Measurements from ENCODE around the gene TOM1. TPM values are rescaled to one million over a fixed set of nuclear protein-coding genes. Genes with fewer than 3 reads are reported as not detected.
A peak's percentile ranks its signal among the peaks of the same experiment; 100 is the strongest.

TOM1 gene
- total RNA-seq, 2 experiments from 2014 or later, result 211 to 219 TPM

DNA sequence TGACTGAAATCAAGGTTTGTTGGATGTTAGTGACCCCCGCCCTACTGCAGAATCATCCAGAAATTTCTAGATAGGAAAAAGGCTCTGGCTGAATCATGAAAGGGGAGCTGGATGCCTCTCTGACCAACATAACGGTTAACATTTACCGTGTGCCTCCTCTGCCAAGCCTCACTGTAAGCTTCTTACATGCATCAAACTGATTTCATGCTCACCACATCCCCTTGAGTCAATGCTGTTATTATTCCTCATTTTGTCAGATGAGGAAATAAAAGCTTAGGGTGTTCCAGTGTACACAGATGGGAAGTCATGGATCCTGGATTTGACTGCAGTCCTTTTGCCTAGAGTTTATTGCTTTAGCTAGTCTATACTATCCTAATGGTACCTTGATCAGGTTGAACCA, 75.3 kb downstream of the TOM1 start:
- no peak overlapping the region for H3K27ac ChIP-seq (ENCODE audit: low read depth in 1 of 2, low read length in 2 of 2)
- H3K4me3 ChIP-seq (ENCODE audit: low read length), result no peak overlapping the region
- no peaks in the 10 kb centered on the region for H3K36me3 ChIP-seq (ENCODE audit: insufficient read depth, low read length)
- H3K9me3 ChIP-seq (ENCODE audit: control insufficient read depth in 1 of 2, insufficient read depth in 1 of 2, low read length in 2 of 2), result no peaks in the 10 kb centered on the region
- H3K4me3 Mint-ChIP-seq, result no peak overlapping the region
- H3K27me3 ChIP-seq (ENCODE audit: control insufficient read depth in 1 of 2, insufficient read depth in 2 of 2, low read length in 2 of 2), result peaks cover 0 to 2% of the 10 kb centered on the region in 2 experiments
- peaks cover 4% of the 10 kb centered on the region for H3K36me3 Mint-ChIP-seq (ENCODE audit: low read depth)
- ChIA-PET POLR2A (no interaction called here), CTCF (no interaction called here)
- H3K27me3 Mint-ChIP-seq, result peaks cover 16% of the 10 kb centered on the region
- H3K4me1 ChIP-seq (ENCODE audit: insufficient read depth, low read length), result peaks cover 21% of the 10 kb centered on the region
- H3K4me1 Mint-ChIP-seq (ENCODE audit: low read depth), result peaks cover 18% of the 10 kb centered on the region
- intact Hi-C loops (cut with DNase I, micrococcal nuclease), result no loop called here
- ATAC-seq (ENCODE audit: poor library complexity) (no peak), DNase-seq (peak in 1 of 14 experiments; percentile 26)
- no peaks in the 10 kb centered on the region for H3K9me3 Mint-ChIP-seq
- H3K27ac Mint-ChIP-seq, result no peak overlapping the region
- TF ChIP-seq, protein P1, sequence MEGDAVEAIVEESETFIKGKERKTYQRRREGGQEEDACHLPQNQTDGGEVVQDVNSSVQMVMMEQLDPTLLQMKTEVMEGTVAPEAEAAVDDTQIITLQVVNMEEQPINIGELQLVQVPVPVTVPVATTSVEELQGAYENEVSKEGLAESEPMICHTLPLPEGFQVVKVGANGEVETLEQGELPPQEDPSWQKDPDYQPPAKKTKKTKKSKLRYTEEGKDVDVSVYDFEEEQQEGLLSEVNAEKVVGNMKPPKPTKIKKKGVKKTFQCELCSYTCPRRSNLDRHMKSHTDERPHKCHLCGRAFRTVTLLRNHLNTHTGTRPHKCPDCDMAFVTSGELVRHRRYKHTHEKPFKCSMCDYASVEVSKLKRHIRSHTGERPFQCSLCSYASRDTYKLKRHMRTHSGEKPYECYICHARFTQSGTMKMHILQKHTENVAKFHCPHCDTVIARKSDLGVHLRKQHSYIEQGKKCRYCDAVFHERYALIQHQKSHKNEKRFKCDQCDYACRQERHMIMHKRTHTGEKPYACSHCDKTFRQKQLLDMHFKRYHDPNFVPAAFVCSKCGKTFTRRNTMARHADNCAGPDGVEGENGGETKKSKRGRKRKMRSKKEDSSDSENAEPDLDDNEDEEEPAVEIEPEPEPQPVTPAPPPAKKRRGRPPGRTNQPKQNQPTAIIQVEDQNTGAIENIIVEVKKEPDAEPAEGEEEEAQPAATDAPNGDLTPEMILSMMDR (IDR thresholded peaks at IDR 0.05), result no peak

- peaks cover 0 to 7% of the 10 kb centered on the region in 2 experiments for H3K27me3 ChIP-seq (ENCODE audit: control insufficient read depth in 1 of 2, insufficient read depth in 2 of 2, low read length in 2 of 2)
- Mint-ChIP-seq H3K27ac (no peak overlapping the region), H3K4me1 (ENCODE audit: low read depth) (peaks cover 18% of the 10 kb centered on the region), H3K9me3 (no peaks in the 10 kb centered on the region), H3K4me3 (no peak overlapping the region), H3K27me3 (peaks cover 12% of the 10 kb centered on the region), H3K36me3 (ENCODE audit: low read depth) (peaks cover 4% of the 10 kb centered on the region)
- CTCF ChIA-PET, result interaction anchor here (1.5 kb wide), 1 partner anchor 46 kb away, joined by 3 read pairs; no protein-coding TSS in a partner anchor
- TF ChIP-seq, protein P1 (IDR thresholded peaks at IDR 0.05), result no peak
- no peak overlapping the region for H3K27ac ChIP-seq (ENCODE audit: low read depth in 1 of 2, low read length in 2 of 2)
- H3K4me1 ChIP-seq (ENCODE audit: insufficient read depth, low read length), result peaks cover 22% of the 10 kb centered on the region
- ATAC-seq (ENCODE audit: poor library complexity) (no peak), DNase-seq (no peak)
- H3K9me3 ChIP-seq (ENCODE audit: control insufficient read depth in 1 of 2, insufficient read depth in 1 of 2, low read length in 2 of 2), result no peaks in the 10 kb centered on the region
- POLR2A ChIA-PET, result no interaction called here
- H3K36me3 ChIP-seq (ENCODE audit: insufficient read depth, low read length), result no peaks in the 10 kb centered on the region
- H3K4me3 ChIP-seq (ENCODE audit: low read length), result no peak overlapping the region
- intact Hi-C loops (cut with DNase I, micrococcal nuclease), result no loop called here
Observed at GRCh38 chr22:35375526-35375925, 75.8 kb downstream of the TOM1 start.

- H3K4me3 ChIP-seq (ENCODE audit: low read length), result no peak overlapping the region
- no peak overlapping the region for H3K27ac ChIP-seq (ENCODE audit: low read depth in 1 of 2, low read length in 2 of 2)
- intact Hi-C loops (cut with DNase I, micrococcal nuclease), result no loop called here
Observed at GRCh38 chr22:35376728-35377472, 77.2 kb downstream of the TOM1 start.

More at GRCh38 chr22:35376728-35377472, 77.2 kb downstream of the TOM1 start:
- Histone ChIP-seq H3K9me3 (ENCODE audit: control insufficient read depth in 1 of 2, insufficient read depth in 1 of 2, low read length in 2 of 2) (no peaks in the 10 kb centered on the region), H3K27me3 (ENCODE audit: control insufficient read depth in 1 of 2, insufficient read depth in 2 of 2, low read length in 2 of 2) (peaks cover 8 to 16% of the 10 kb centered on the region in 2 experiments), H3K36me3 (ENCODE audit: insufficient read depth, low read length) (no peaks in the 10 kb centered on the region), H3K4me1 (ENCODE audit: insufficient read depth, low read length) (peaks cover 29% of the 10 kb centered on the region)
- Mint-ChIP-seq H3K27me3 (peaks cover 10% of the 10 kb centered on the region), H3K9me3 (no peaks in the 10 kb centered on the region), H3K4me1 (ENCODE audit: low read depth) (peaks cover 12% of the 10 kb centered on the region), H3K4me3 (no peak overlapping the region), H3K36me3 (ENCODE audit: low read depth) (peaks cover 2% of the 10 kb centered on the region), H3K27ac (no peak overlapping the region)
- TF ChIP-seq, protein P1 (IDR thresholded peaks at IDR 0.05), result no peak
- POLR2A ChIA-PET, result no interaction called here
- CTCF ChIA-PET, result interaction anchor here (0.6 to 1.5 kb wide), 2 partner anchors 48 to 73 kb away, joined by 3 read pairs; no protein-coding TSS in a partner anchor
- ATAC-seq (ENCODE audit: poor library complexity), result peak; percentile 31
- DNase-seq, result peak in 6 of 14 experiments; percentile 9 to 84 (median 46)

Data from CD4-positive, alpha-beta T cell (primary cell).